GM19240 (cell line): ENCODE results near the gene ITGA1.
"Not testable (repeated sequence)": the region's sequence is repeated elsewhere in the genome, so short reads cannot be mapped to it uniquely, and the experiment has no call there.

ENCODE experiments used
- DNase-seq: peaks from one replicate; pipeline ENCODE4 v3.0.0; 2011; ENCODE audit warnings: low spot score; ENCODE audit not compliant: insufficient read length

The ITGA1 gene

GRCh38 chr5:52827815-52828214 lies 40.1 kb downstream of the ITGA1 start:
- no peak for DNase-seq

GRCh38 chr5:52829664-52830063 lies 41.9 kb downstream of the ITGA1 start:
- no peak for DNase-seq

GRCh38 chr5:52830650-52831049 lies 42.9 kb downstream of the ITGA1 start:
- DNase-seq, result no peak

DNA sequence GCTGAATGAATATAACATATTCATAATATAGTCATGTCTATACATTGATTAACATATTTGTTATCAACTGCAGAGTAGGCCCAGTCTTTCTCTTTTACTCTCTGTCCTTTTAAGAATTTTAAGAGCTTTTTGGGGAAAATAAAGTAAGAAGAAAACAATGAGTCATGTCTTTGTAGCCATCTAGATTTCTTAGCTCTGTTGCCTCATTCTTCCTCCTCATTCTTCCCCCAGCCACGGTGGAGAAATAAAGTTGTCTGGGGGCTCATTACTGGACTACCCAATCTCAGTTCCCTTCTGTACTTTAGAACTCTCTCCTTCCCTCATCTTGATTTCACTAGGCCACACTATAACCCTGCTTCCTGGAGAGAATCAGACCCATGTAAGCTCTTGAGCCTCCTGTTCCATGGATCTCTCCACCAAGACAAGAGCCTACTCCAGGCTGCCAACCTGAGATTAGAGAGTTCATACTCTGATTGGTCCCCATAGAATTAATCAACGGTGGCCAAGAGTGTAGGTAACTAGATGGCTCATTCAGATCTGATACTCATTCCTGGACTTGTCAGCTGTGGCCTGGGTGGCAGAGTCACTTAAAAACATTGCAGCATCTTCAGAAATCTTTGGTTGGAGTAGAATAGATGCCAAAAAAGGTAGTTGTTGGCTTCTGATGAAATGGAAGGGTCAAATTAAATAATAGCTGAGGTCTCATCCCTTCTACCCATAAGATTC lies 44.2 kb downstream of the ITGA1 start:
- DNase-seq, result no peak

GRCh38 chr5:52834320-52834719 lies 46.6 kb downstream of the ITGA1 start:
- no peak for DNase-seq

DNA sequence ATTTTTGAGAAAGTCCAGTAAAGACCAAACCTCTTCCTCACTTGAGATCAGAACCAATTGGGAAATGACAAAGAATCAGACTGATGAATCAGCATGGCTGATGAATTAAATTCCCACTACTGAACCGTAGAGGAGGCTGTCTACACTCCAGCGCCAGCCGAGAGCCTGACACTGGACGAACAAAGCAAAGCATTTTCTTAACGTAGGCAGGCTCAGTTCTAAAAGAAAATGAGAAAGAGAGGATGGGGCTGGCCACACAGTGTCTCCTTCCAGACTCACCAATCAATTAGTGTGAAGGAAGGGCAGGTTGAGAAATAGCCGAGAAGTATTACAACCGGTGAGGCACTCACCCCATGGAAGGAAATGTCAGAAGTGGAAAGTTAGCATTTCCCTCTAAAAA lies 49.4 kb downstream of the ITGA1 start:
- DNase-seq, result no peak

GRCh38 chr5:52837591-52838001 lies 49.9 kb downstream of the ITGA1 start:
- DNase-seq, result no peak

DNA sequence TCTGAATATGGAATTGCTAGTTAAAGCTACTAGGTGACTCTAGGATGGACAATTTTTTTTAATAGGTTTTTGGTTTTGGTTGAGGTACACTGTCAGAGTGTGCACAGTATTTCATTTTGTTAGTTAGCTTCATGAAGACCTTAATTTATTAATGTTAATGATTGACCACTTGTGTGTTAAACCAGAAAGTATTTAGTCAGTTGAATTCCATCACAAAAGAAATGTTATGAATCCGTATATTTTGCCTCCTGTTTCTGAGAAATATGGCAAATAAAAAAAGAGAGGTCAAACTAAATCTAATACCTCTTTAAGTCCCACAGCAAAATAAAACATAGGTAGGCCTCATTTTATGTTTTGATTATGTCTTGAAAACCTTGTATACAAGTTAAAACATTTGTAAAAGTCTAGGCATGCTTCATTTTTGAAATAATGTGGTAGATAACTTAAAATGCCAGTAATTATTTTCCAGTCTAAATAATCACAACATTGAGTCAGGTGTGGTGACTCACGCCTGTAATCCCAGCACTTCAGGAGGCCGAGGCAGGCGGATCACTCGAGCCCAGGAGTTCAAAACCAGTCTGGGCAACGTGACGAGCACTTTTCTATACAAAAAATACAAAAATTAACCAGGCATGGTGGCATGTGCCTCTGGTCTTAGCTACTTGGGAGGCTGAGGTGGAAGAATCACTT lies 50.8 kb downstream of the ITGA1 start:
- no peak for DNase-seq

DNA sequence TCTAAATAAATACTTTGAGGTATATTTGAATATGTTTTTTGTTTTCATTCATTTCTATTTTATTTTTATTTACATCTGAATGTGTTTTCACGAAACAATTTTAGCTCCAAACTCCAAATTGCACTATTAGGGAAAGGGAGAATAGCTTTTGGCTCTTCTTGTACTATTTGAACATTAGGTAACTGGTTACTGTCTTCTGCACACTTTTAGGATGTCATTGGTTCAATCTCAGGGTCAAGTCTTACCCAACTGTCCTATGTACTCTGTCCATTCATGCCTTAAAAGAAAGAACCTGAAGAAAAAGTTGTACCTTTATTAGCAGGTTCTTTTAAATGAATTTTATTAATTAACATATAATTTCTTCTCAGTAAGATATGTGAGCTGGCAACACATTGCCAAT lies 51.6 kb downstream of the ITGA1 start:
- DNase-seq, result no peak

DNA sequence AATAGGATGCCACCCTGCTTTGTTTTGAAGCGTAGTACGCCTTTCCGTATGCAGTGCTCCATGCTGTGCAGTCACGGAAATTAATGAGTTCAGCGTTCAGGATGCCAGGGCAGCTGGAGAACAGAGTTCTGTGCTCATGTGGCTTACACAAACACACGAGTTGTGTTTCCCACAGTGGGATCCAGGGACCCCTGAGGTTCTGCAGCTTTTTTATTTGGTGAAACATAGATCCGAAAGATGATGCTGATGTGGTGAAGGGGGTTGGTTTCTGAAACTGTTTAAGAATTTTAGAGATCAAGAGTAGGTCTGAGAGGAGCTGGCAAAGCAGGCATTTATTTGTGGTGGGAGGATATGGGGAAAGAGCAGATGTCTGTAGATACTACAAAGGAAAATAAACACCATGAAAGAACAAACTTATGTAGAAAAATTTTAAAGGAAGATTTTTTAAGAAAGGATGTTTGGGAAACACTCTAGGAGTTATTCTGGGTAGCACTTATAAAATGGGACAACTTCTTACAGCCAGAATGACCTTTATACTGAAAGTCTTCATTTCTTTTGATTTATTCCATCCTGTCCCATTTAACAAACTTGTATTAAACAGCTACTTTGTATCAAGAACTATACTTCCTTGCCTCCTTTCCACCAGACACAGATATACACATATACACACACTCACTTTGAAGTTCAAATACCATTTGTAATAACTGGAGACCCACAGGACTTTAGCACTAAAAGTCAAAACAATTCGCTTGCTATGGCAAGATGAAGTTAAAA lies 52.7 kb downstream of the ITGA1 start:
- no peak for DNase-seq

GRCh38 chr5:52841114-52841513 lies 53.4 kb downstream of the ITGA1 start:
- no peak for DNase-seq

DNA sequence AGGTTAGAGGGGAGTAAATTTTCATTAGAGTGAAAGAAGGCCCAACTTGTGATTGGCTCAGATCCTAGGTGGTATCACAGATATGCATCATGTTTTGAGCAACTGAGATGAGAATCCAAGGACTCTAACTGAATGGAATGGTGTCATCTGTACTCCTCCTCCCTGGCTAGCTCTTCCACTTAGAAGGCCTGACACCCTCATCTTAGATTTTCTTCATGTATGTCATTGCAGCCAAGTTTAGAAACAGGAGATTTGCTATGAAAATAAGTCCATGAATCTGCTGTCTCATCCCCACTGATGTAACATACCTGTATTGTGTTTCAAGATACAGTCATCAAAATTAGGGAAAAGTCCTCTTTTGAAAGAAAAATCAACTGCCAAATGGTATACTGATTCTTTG lies 54.4 kb downstream of the ITGA1 start:
- DNase-seq, result no peak

DNA sequence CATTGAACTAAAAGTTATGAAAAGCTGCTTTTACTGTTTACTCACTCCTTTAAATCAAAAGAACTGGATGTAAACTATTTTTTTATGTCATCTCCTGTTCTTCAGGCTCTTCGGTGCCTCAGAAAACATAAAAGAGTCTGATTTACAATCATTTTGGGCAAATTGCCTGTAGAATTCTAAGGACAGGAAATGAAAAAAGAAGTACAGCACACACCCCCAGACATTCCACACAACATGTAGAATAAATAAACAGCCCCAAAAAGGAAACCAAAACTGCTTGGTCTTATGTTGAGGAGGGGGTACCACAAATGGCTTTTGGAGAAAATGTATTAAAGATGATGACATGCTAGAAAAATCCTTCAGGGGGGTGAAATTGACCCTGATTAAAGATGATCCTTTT lies 57.2 kb downstream of the ITGA1 start:
- no peak for DNase-seq

- no peak for DNase-seq
These were observed 58.6 kb downstream of the ITGA1 start for GRCh38 chr5:52846182-52846842.

- not testable (repeated sequence) for DNase-seq
These were observed 61.0 kb downstream of the ITGA1 start for GRCh38 chr5:52848688-52849087.

GRCh38 chr5:52849544-52849943 lies 61.8 kb downstream of the ITGA1 start:
- no peak for DNase-seq

GRCh38 chr5:52853650-52854049 lies 65.9 kb downstream of the ITGA1 start:
- no peak for DNase-seq

DNA sequence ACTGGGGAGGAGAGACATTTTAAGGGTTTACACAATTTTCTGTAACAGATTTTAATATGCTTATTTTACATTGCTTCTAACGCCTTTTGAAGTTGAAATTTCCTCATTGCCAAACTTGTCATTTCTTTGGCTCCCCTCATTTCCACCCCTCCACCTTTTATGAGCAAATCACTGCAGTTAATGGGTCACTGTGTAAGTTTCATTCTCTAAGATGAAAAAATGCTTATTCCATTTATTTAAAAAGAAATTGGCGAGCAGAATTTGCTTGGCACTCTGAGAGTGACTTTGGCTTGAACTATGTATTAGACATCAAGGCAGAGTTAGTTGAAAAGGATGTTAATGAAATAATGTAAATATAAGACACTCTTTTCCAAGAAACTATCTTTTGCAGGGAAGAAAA lies 66.6 kb downstream of the ITGA1 start:
- no peak for DNase-seq

DNA sequence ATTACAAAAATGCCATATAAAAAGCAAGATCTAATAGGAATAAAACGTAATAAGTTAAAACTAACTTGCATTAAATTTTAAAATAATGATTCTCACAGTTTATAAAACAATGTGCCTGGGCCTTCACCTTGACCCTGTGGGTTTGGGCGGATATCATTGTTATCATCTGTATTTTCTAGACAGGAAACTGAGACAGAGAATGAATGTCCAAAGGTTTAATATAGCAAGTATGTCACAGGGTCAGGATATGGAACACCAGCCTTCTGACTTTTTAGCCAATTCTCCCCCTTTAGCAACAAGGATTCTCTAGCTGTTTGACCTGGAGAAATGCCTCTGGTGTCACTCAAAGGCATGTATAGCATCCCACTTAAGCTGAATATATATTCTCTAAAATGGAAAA lies 67.2 kb downstream of the ITGA1 start:
- no peak for DNase-seq

DNA sequence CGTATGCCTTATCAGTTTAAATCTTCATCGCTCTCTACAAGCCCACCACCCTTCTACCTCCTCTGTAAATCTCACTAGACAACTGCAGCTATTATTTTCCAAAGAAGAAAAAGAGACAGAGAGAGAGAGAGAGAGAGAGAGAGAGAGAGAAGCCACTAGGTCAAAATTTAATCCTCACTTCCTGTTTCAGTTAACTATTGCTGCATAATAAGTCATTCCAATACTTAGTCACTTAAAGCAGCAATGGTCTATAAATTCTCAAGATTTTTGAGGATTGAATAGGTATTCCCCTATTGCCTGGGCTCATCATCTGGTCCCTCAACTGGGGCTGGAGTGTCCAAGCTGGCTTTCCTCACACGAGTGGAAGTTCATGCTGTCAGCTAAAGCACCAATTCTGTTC lies 68.8 kb downstream of the ITGA1 start:
- DNase-seq, result no peak

GRCh38 chr5:52859628-52860027 lies 71.9 kb downstream of the ITGA1 start:
- no peak for DNase-seq

DNA sequence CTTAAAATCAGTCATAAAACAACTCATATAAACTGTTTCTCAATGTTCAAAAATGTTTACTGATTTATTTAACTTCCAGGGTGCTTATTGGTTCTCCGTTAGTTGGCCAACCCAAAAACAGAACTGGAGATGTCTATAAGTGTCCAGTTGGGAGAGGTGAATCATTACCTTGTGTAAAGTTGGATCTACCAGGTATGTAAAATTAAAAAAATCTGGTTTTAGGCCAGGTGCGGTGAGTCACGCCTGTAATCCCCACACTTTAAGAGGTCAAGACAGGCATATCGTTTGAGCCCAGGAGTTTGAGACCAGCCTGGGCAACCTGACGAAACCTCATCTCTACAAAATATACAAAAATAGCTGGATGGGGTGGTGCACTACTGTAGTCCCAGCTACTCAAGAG lies 73.7 kb downstream of the ITGA1 start:
- DNase-seq, result no peak
